Ishikawa (cell line): ENCODE data around the gene LPCAT1.

ENCODE experiments used
- EP300 ChIP-seq: IDR thresholded peaks from 2 replicates; pipeline ENCODE4 v1.6.1; 2012; ENCODE audit warnings: borderline replicate concordance
- TF ChIP-seq, protein P1 (sequence below): IDR thresholded peaks from 2 replicates; pipeline ENCODE4 v1.6.1; 2012

- TF ChIP-seq, protein P1, sequence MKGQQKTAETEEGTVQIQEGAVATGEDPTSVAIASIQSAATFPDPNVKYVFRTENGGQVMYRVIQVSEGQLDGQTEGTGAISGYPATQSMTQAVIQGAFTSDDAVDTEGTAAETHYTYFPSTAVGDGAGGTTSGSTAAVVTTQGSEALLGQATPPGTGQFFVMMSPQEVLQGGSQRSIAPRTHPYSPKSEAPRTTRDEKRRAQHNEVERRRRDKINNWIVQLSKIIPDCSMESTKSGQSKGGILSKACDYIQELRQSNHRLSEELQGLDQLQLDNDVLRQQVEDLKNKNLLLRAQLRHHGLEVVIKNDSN = no peak
- TF ChIP-seq EP300 = no peak
Observed at GRCh38 chr5:1416856-1417469, 106.8 kb downstream of the LPCAT1 start.
